K562 (cell line): Measurements from ENCODE around the gene SMG6. TPM values are rescaled to one million over a fixed set of nuclear protein-coding genes. Genes with fewer than 3 reads are reported as not detected.
A peak's percentile ranks its signal among the peaks of the same experiment; 100 is the strongest.

ENCODE experiments used
- BCL6 ChIP-seq: fragments of 250-450 bp; sonication (Bioruptor Pico); IDR thresholded peaks from 2 replicates; pipeline ENCODE4 v1.4.0; 2020
- BCLAF1 ChIP-seq, 2 experiments: fragments of 450-650 bp in 1 of 2; IDR thresholded peaks; 2 replicates each; pipeline ENCODE4 v1.6.1; 2011 to 2017; ENCODE audit warnings: low read depth in 2 of 2, antibody characterized with exemption in 1 of 2, borderline replicate concordance in 1 of 2, low read length in 1 of 2, mild to moderate bottlenecking in 1 of 2, mixed read lengths in 1 of 2; ENCODE audit not compliant: control insufficient read depth in 1 of 2
- CHD1 ChIP-seq: fragments of 200-600 bp; sonication (generic); IDR thresholded peaks from one replicate; pipeline ENCODE4 v1.6.1; 2012; ENCODE audit warnings: mild to moderate bottlenecking, moderate library complexity, low read length, inconsistent platforms
- CREB5 ChIP-seq: fragments of 250-450 bp; sonication (Bioruptor Pico); IDR thresholded peaks from 2 replicates; pipeline ENCODE4 v1.5.0; 2020; ENCODE audit warnings: mild to moderate bottlenecking
- DACH1 ChIP-seq: fragments of 450-650 bp; IDR thresholded peaks from 2 replicates; pipeline ENCODE4 v1.6.1; 2018; ENCODE audit not compliant: partially characterized antibody
- HDAC6 ChIP-seq: IDR thresholded peaks from 2 replicates; pipeline ENCODE4 v1.6.1; 2012; ENCODE audit warnings: low read depth, mild to moderate bottlenecking, control low read depth, inconsistent platforms, low read length, moderate library complexity
- ID3 ChIP-seq, 2 experiments: fragments of 250-450 bp in 1 of 2; fragments of 450-650 bp in 1 of 2; sonication (Bioruptor Pico) in 1 of 2; IDR thresholded peaks; 2 replicates each; pipeline versions ENCODE4 v1.6.1 to v1.8.0; 2016 to 2021; ENCODE audit warnings: mild to moderate bottlenecking in 2 of 2, moderate library complexity in 2 of 2, missing compliant biosample characterization in 1 of 2, missing genetic modification characterization in 1 of 2
- LARP7 ChIP-seq: fragments of 450-650 bp; IDR thresholded peaks from 2 replicates; pipeline ENCODE4 v1.6.1; 2016
- MCM2 ChIP-seq: fragments of 450-650 bp; IDR thresholded peaks from 2 replicates; pipeline ENCODE4 v1.6.1; 2017; ENCODE audit warnings: low read depth, mild to moderate bottlenecking
- NELFE ChIP-seq: IDR thresholded peaks from 2 replicates; pipeline ENCODE4 v1.6.1; 2011; ENCODE audit warnings: mild to moderate bottlenecking; ENCODE audit not compliant: insufficient read depth, insufficient read length
- POLR2G ChIP-seq: fragments of 200-400 bp; formaldehyde crosslinking; IDR thresholded peaks from 2 replicates; pipeline ENCODE4 v1.6.1; 2017; ENCODE audit warnings: low read depth, mild to moderate bottlenecking, antibody characterized with exemption, low read length, moderate library complexity
- RBBP5 ChIP-seq: fragments of 200-600 bp; sonication (generic); IDR thresholded peaks from 2 replicates; pipeline ENCODE4 v1.6.1; 2012; ENCODE audit warnings: borderline replicate concordance, mild to moderate bottlenecking, low read length, control low read depth, inconsistent platforms; ENCODE audit not compliant: insufficient read depth, poor library complexity, severe bottlenecking
- SAFB ChIP-seq: fragments of 200-400 bp; formaldehyde crosslinking; IDR thresholded peaks from 2 replicates; pipeline ENCODE4 v1.6.1; 2017; ENCODE audit warnings: low read depth, low read length, borderline replicate concordance
- TRIM24 ChIP-seq, 2 experiments: fragments of 450-650 bp; IDR thresholded peaks; 2 replicates each; pipeline ENCODE4 v1.6.1; 2016
- ZBTB33 ChIP-seq: sonication (generic); formaldehyde crosslinking; IDR thresholded peaks from 2 replicates; pipeline ENCODE4 v1.8.1; 2023; ENCODE audit warnings: mild to moderate bottlenecking, missing genetic modification reagents
- ZKSCAN1 ChIP-seq: fragments of 150-350 bp; IDR thresholded peaks from 2 replicates; pipeline ENCODE4 v1.6.1; 2016; ENCODE audit warnings: low read depth, low read length
- ZNF133 ChIP-seq: fragments of 250-450 bp; sonication (Bioruptor Pico); IDR thresholded peaks from 2 replicates; pipeline ENCODE4 v1.4.0; 2020; ENCODE audit warnings: mild to moderate bottlenecking
- ZNF232 ChIP-seq: sonication (generic); formaldehyde crosslinking; IDR thresholded peaks from 2 replicates; pipeline ENCODE4 v1.8.0; 2022; ENCODE audit warnings: mild to moderate bottlenecking, missing genetic modification reagents
- ZNF589 ChIP-seq: fragments of 200-800 bp; sonication (Bioruptor generic); IDR thresholded peaks from 2 replicates; pipeline ENCODE4 v1.6.1; 2016; ENCODE audit warnings: low read depth, missing genetic modification characterization, missing compliant biosample characterization
- ZNF668 ChIP-seq: fragments of 250-450 bp; sonication (Bioruptor Pico); IDR thresholded peaks from 2 replicates; pipeline ENCODE4 v1.8.0; 2022; ENCODE audit warnings: mild to moderate bottlenecking, inconsistent platforms
- polyA plus RNA-seq, 8 experiments: library from polyadenylated mRNA; depleted of rRNA in 4 of 8; stranded (reverse) in 5 of 8; unstranded in 3 of 8; fragments of >200 nt; fragmentation: Nextera tagmentation in 2 of 8; fragmentation: Illumina TruSeq in 1 of 8; extraction: Ambion mirVana in 2 of 8; extraction: Trizol in 1 of 8; gene quantifications; 2 replicates each; pipeline versions ENCODE4 v1.2.1 to v1.2.3, GENCODE V29; 2011 to 2014; ENCODE audit warnings: inconsistent platforms in 1 of 8, missing spikeins in 1 of 8
- total RNA-seq, 7 experiments: library from RNA; depleted of rRNA in 6 of 7; stranded (reverse); fragments of >200 nt in 6 of 7; fragmentation: Illumina TruSeq in 2 of 7; extraction: Trizol in 2 of 7; gene quantifications; 2 replicates each; pipeline versions ENCODE4 v1.2.1 to v1.2.3, GENCODE V29; 2011 to 2021; ENCODE audit warnings: low replicate concordance in 1 of 7

SMG6 gene
- total and polyA plus RNA-seq, 9 of the 15 experiments (the other 6 are each of a cell fraction or from before 2014, with no cell fraction given) = 0.44 to 13.9 (median 6.0) TPM

- TF ChIP-seq BCLAF1 (IDR thresholded peaks at IDR 0.05; ENCODE audit: borderline replicate concordance in 1 of 2, control insufficient read depth in 1 of 2, low read depth in 2 of 2, low read length in 1 of 2) = no peak
- 0 out of 2 replicates have a peak, but pooled peaks have one; percentile 25 for TF ChIP-seq ZKSCAN1
- TF ChIP-seq ZBTB33 (CRISPR knock-in tag) = no peak
- TF ChIP-seq CHD1 = no peak
- TF ChIP-seq NELFE = no peak
- no peak for TF ChIP-seq ZNF232 (CRISPR knock-in tag)
- TF ChIP-seq DACH1 = no peak
- TF ChIP-seq RBBP5 = peak; percentile 82
- no peak for TF ChIP-seq HDAC6
- TF ChIP-seq ZNF133 = no peak
- TF ChIP-seq CREB5 = no peak
- TF ChIP-seq ID3 (CRISPR knock-in tag; IDR thresholded peaks at IDR 0.05) = no peak
- 0 out of 2 replicates have a peak, but pooled peaks have one; percentile 32 for TF ChIP-seq ID3 (tag; IDR thresholded peaks at IDR 0.05)
- TF ChIP-seq MCM2 = no peak
- peak; percentile 26; the same call in 1 of the 2 replicates for TF ChIP-seq SAFB
- peak in 1 of 2 experiments; percentile 11; a peak in 1 of 4 replicates for TF ChIP-seq TRIM24 (IDR thresholded peaks at IDR 0.05)
- TF ChIP-seq ZNF589 (CRISPR knock-in tag) = no peak
- TF ChIP-seq POLR2G = peak; percentile 94
- TF ChIP-seq ZNF668 (CRISPR knock-in tag) = no peak
- no peak for TF ChIP-seq LARP7
- no peak for TF ChIP-seq BCL6
These were observed 261.8 kb downstream of the SMG6 start, which contains the start of gene OVCA2 (continued) for GRCh38 chr17:2041561-2042389.
